ENCODE measurements around the gene CMIP. TPM values are rescaled to one million over a fixed set of nuclear protein-coding genes. Genes with fewer than 3 reads are reported as not detected.

CMIP gene
- total and polyA plus RNA-seq, 7 donors = 11.0 to 60.3 (median 20.4) TPM

DNA sequence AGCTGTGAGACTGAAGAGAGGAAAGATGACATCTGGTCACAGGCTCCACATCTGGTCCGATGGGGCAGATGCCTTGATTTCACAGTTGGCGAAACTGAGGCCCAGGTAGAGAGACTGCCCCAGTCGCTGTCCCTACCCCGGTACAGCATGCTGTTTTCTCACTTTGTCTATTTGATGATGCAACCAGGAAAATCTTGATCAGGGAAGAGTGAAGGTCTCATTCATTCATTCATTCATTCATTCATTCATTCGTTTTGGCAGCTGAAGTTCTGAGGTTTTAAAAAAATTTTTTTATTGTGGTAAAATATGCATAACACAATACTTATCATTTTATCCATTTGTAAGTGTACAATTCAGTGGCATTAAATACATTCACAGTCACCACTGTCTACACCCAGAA lies 19.7 kb downstream of the CMIP start:
- intact Hi-C loops (cut with DNase I) = no loop called here
- no peak overlapping the region for H3K4me3 ChIP-seq
- H3K9me3 ChIP-seq = no peaks in the 10 kb centered on the region
- DNase-seq = no peak
- peaks cover 0 to 34% (median 7%) of the 10 kb centered on the region in 4 donors for H3K4me1 ChIP-seq
- no peaks in the 10 kb centered on the region for H3K36me3 ChIP-seq
- 91 to 95% methylated on average over 5 of the region's 5 CpGs for WGBS, 2 donors
- TF ChIP-seq POLR2AphosphoS5 (IDR thresholded peaks at IDR 0.05) = no peak
- TF ChIP-seq, protein P1, sequence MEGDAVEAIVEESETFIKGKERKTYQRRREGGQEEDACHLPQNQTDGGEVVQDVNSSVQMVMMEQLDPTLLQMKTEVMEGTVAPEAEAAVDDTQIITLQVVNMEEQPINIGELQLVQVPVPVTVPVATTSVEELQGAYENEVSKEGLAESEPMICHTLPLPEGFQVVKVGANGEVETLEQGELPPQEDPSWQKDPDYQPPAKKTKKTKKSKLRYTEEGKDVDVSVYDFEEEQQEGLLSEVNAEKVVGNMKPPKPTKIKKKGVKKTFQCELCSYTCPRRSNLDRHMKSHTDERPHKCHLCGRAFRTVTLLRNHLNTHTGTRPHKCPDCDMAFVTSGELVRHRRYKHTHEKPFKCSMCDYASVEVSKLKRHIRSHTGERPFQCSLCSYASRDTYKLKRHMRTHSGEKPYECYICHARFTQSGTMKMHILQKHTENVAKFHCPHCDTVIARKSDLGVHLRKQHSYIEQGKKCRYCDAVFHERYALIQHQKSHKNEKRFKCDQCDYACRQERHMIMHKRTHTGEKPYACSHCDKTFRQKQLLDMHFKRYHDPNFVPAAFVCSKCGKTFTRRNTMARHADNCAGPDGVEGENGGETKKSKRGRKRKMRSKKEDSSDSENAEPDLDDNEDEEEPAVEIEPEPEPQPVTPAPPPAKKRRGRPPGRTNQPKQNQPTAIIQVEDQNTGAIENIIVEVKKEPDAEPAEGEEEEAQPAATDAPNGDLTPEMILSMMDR (IDR thresholded peaks at IDR 0.05) = no peak
- TF ChIP-seq POLR2A (IDR thresholded peaks at IDR 0.05) = no peak
- no peak for TF ChIP-seq EP300 (IDR thresholded peaks at IDR 0.05)
- H3K27ac ChIP-seq = no peak overlapping the region
- no peaks in the 10 kb centered on the region for H3K27me3 ChIP-seq

DNA sequence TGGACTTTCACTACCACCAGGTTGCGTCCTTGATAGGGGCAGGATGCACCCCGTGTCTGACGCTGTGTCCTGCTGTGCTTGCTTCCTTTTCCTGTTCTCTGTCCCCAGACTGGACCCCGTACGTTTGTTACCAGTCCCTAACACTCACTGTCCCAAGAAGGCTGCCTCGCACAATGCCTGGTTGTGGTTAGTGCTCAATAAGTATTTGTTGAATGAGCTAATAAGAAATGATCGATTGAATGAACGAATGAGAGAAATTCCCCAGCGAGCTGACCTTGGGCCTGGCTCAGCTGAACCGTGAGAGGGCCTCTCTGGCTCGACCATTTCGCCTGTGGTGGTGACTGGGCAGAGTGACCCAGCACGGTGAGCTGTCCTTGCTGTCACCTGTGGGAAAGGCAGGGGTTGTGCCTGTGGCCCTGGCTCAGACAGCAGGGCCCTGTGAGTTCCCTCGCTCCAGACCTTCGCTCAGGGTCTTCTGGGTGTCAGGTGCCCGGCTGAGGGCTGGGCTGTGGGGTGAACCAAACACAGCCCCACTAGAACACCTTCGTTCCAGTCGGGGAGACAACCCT lies 20.9 kb downstream of the CMIP start:
- no peak for DNase-seq
- 89 to 92% methylated on average over 18 of the region's 18 CpGs for WGBS, 2 donors
- Histone ChIP-seq H3K27ac (no peak overlapping the region), H3K4me1 (peaks cover 0 to 36% (median 10%) of the 10 kb centered on the region in 4 donors), H3K9me3 (no peaks in the 10 kb centered on the region), H3K4me3 (no peak overlapping the region), H3K36me3 (no peaks in the 10 kb centered on the region), H3K27me3 (no peaks in the 10 kb centered on the region)
- no peak for TF ChIP-seq POLR2A (IDR thresholded peaks at IDR 0.05)
- TF ChIP-seq POLR2AphosphoS5 (IDR thresholded peaks at IDR 0.05) = no peak
- TF ChIP-seq, protein P1 (IDR thresholded peaks at IDR 0.05) = no peak
- intact Hi-C loops (cut with DNase I) = no loop called here

DNA sequence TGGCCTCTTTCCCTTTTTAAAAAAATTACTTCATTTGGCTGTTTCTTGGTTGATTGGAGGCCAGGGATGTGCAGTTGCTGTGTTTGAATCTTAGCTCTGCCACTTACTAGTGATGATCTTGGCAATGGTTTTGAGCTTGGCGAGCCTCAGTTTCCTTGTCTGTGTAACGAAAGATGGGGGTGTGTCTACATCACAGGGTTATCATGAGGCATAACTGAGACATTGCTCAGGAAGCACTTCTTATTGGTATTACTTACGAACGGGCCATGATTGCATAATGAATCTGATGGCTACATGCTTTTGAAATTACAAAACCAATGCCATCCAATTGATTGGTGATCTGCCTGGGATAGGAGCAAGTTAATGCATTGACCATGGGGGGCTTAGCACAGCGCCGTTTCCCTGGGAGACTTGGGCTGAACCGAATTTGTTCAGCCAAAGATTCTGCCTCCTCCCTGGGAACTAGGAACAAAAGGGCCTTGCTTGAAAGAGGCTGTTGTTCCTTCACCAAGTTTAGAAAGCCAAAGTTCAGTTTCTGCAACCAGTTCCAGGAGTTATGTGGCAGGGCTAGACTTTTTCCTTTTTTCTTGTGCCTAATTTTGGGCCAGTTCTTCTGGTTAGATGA lies 21.9 kb downstream of the CMIP start:
- Histone ChIP-seq H3K27me3 (no peaks in the 10 kb centered on the region), H3K27ac (no peak overlapping the region), H3K4me3 (no peak overlapping the region), H3K9me3 (no peaks in the 10 kb centered on the region), H3K36me3 (no peaks in the 10 kb centered on the region), H3K4me1 (peaks cover 0 to 34% (median 11%) of the 10 kb centered on the region in 4 donors)
- intact Hi-C loops (cut with DNase I) = no loop called here
- 46 to 71% methylated on average over 7 of the region's 7 CpGs for WGBS, 2 donors
- DNase-seq = no peak
- TF ChIP-seq POLR2A (IDR thresholded peaks at IDR 0.05) (no peak), EP300 (IDR thresholded peaks at IDR 0.05) (no peak), POLR2AphosphoS5 (IDR thresholded peaks at IDR 0.05) (no peak)
- TF ChIP-seq, protein P1 (IDR thresholded peaks at IDR 0.05) = no peak

DNA sequence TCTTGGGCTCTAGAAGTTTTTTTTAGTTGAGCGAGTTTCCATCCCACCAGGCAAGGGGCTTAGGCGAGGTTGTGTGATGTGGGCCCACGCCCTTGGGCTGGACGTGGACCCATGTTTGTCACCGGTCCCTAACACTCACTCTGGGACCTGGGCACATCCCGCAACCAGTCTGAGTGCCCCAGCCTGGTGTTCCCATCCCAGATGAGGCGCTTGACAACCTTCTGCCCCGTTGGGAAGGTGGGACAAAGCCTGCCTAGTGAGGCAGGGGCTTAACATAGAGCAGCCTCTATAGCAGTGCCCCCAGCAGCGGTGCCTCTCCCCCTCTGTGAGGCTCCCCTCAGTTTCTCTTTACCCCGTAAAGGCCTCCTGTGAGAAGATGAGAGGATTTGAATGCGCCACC lies 22.5 kb downstream of the CMIP start:
- no peaks in the 10 kb centered on the region for H3K9me3 ChIP-seq
- no peaks in the 10 kb centered on the region for H3K36me3 ChIP-seq
- H3K4me3 ChIP-seq = no peak overlapping the region
- intact Hi-C loops (cut with DNase I) = no loop called here
- WGBS, 2 donors = 92 to 94% methylated on average over 11 of the region's 11 CpGs
- H3K27ac ChIP-seq = no peak overlapping the region
- peaks cover 0 to 30% (median 9%) of the 10 kb centered on the region in 4 donors for H3K4me1 ChIP-seq
- H3K27me3 ChIP-seq = no peaks in the 10 kb centered on the region
- TF ChIP-seq POLR2AphosphoS5 (IDR thresholded peaks at IDR 0.05) (no peak), POLR2A (IDR thresholded peaks at IDR 0.05) (no peak), EP300 (IDR thresholded peaks at IDR 0.05) (no peak)
- TF ChIP-seq, protein P1 (IDR thresholded peaks at IDR 0.05) = no peak
- no peak for DNase-seq

All from sigmoid colon (tissue), 7 donors.